Liver (tissue), 9 donors: Measurements from ENCODE around the gene SLC22A3. TPM values are rescaled to one million over a fixed set of nuclear protein-coding genes. Genes with fewer than 3 reads are reported as not detected.

Experiments used
- DNase-seq: peaks from one replicate; pipeline ENCODE4 v3.0.0-alpha.2; 2017; ENCODE audit warnings: low spot score
- H3K27ac ChIP-seq, 2 donors: one replicate each; pipeline ENCODE4 v1.7.0; 2013; ENCODE audit warnings: inconsistent platforms in 2 of 2, low read length in 2 of 2, control low read depth in 1 of 2, low read depth in 1 of 2, mild to moderate bottlenecking in 1 of 2
- H3K27me3 ChIP-seq, 4 donors: one replicate each; pipeline versions ENCODE4 v1.6.1 to v1.7.0; 2013; ENCODE audit warnings: low read length in 3 of 4, inconsistent platforms in 1 of 4, mild to moderate bottlenecking in 1 of 4, moderate library complexity in 1 of 4; ENCODE audit not compliant: control insufficient read depth in 4 of 4, insufficient read depth in 4 of 4
- H3K36me3 ChIP-seq, 4 donors: one replicate each; pipeline versions ENCODE4 v1.6.1 to v1.7.0; 2013; ENCODE audit warnings: low read length in 3 of 4, mild to moderate bottlenecking in 3 of 4, low read depth in 1 of 4, moderate library complexity in 1 of 4; ENCODE audit not compliant: control insufficient read depth in 4 of 4, insufficient read depth in 3 of 4
- H3K4me1 ChIP-seq, 4 donors: one replicate each; pipeline versions ENCODE4 v1.6.1 to v1.7.0; 2013; ENCODE audit warnings: low read length in 3 of 4, mild to moderate bottlenecking in 3 of 4, moderate library complexity in 1 of 4; ENCODE audit not compliant: control insufficient read depth in 4 of 4, insufficient read depth in 4 of 4
- H3K4me3 ChIP-seq, 3 donors: one replicate each; pipeline versions ENCODE4 v1.6.1 to v1.7.0; 2013; ENCODE audit warnings: low read length in 3 of 3, control low read depth in 1 of 3, low read depth in 1 of 3, mild to moderate bottlenecking in 1 of 3
- H3K9ac ChIP-seq, 2 donors: one replicate each; pipeline ENCODE4 v1.7.0; 2013; ENCODE audit warnings: low read length in 2 of 2, mild to moderate bottlenecking in 2 of 2, moderate library complexity in 2 of 2, control low read depth in 1 of 2, low read depth in 1 of 2
- H3K9me3 ChIP-seq, 4 donors: one replicate each; pipeline versions ENCODE4 v1.6.1 to v1.7.0; 2013; ENCODE audit warnings: low read length in 3 of 4; ENCODE audit not compliant: control insufficient read depth in 4 of 4
- CTCF ChIP-seq: fragments of 150-350 bp; IDR thresholded peaks from 2 replicates; pipeline ENCODE4 v1.5.1; 2017; ENCODE audit warnings: improper control_type of control experiment, low read depth, low read length; ENCODE audit not compliant: missing input control
- HNF4G ChIP-seq: IDR thresholded peaks from 2 replicates; pipeline ENCODE4 v1.6.1; 2016; ENCODE audit warnings: antibody characterized with exemption
- JUND ChIP-seq, 2 donors: IDR thresholded peaks; 2 replicates each; pipeline ENCODE4 v1.6.1; 2016; ENCODE audit warnings: antibody characterized with exemption in 2 of 2
- RAD21 ChIP-seq, 2 donors: IDR thresholded peaks; 2 replicates each; pipeline ENCODE4 v1.6.1; 2016; ENCODE audit warnings: antibody characterized with exemption in 2 of 2, mild to moderate bottlenecking in 2 of 2
- REST ChIP-seq: IDR thresholded peaks from 2 replicates; pipeline ENCODE4 v1.6.1; 2016; ENCODE audit warnings: antibody characterized with exemption, mild to moderate bottlenecking
- TAF1 ChIP-seq: conservative IDR thresholded peaks from 2 replicates; pipeline ENCODE4 v1.6.1; 2016; ENCODE audit warnings: antibody characterized with exemption, mild to moderate bottlenecking
- YY1 ChIP-seq: IDR thresholded peaks from 2 replicates; pipeline ENCODE4 v1.6.1; 2016; ENCODE audit warnings: antibody characterized with exemption, mild to moderate bottlenecking
- WGBS: extraction: QIAGEN DNeasy Blood & Tissue Kit; methylation state at CpG from one replicate; pipeline ENCODE4 v1.1.7; 2013; 5-methylcytosine and 5-hydroxymethylcytosine counted together
- polyA plus RNA-seq, 2 donors: library from polyadenylated mRNA; stranded (reverse) in 1 of 2; unstranded in 1 of 2; fragments of 200-250 nt in 1 of 2; fragments of >200 nt in 1 of 2; fragmentation: Nextera tagmentation in 1 of 2; extraction: Ambion mirVana in 1 of 2; gene quantifications; one replicate each; pipeline versions ENCODE4 v1.2.1 to v1.2.3, GENCODE V29; 2013 to 2015
- total RNA-seq, 2 donors: library from RNA; depleted of rRNA; stranded (reverse); fragments of >200 nt; gene quantifications; one replicate each; pipeline ENCODE4 v1.2.3, GENCODE V29; 2014
- donor health status: healthy.
- donor health status: healthy.
- donor health status: healthy.
- donor health status: healthy.
- donor health status: healthy.

SLC22A3 gene
- total and polyA plus RNA-seq, 4 donors: 7.6 to 40.9 (median 19.4) TPM

GRCh38 chr6:160455541-160456213 lies 107.5 kb downstream of the SLC22A3 start:
- H3K9me3 ChIP-seq: no peaks in the 10 kb centered on the region
- peaks cover 0 to 20% (median 11%) of the 10 kb centered on the region in 4 donors for H3K36me3 ChIP-seq
- no peaks in the 10 kb centered on the region for H3K27me3 ChIP-seq
- no peak overlapping the region for H3K4me3 ChIP-seq
- WGBS: 39% methylated on average over 11 of the region's 11 CpGs
- H3K4me1 ChIP-seq: no peaks in the 10 kb centered on the region
- peak; percentile 74 for DNase-seq
- no peak overlapping the region for H3K27ac ChIP-seq
- TF ChIP-seq REST (no peak), CTCF (peak; percentile 95), TAF1 (no peak), JUND (IDR thresholded peaks at IDR 0.05) (no peak), RAD21 (IDR thresholded peaks at IDR 0.05) (peak; percentile 98)
- H3K9ac ChIP-seq: no peak overlapping the region

GRCh38 chr6:160456214-160456546 lies 108.0 kb downstream of the SLC22A3 start:
- TF ChIP-seq YY1: no peak
- TF ChIP-seq RAD21 (IDR thresholded peaks at IDR 0.05): peak in 1 of 2 donors; percentile 46
- Histone ChIP-seq H3K4me3 (no peak overlapping the region), H3K36me3 (peaks cover 0 to 19% (median 9%) of the 10 kb centered on the region in 4 donors), H3K4me1 (no peaks in the 10 kb centered on the region), H3K27ac (no peak overlapping the region), H3K27me3 (no peaks in the 10 kb centered on the region), H3K9me3 (no peaks in the 10 kb centered on the region), H3K9ac (no peak overlapping the region)
- WGBS: 31% methylated on average over 3 of the region's 3 CpGs
- no peak for DNase-seq

- Histone ChIP-seq H3K36me3 (peaks cover 0 to 14% (median 7%) of the 10 kb centered on the region in 4 donors), H3K27me3 (no peaks in the 10 kb centered on the region), H3K4me3 (no peak overlapping the region), H3K9me3 (no peaks in the 10 kb centered on the region), H3K9ac (no peak overlapping the region), H3K4me1 (no peaks in the 10 kb centered on the region), H3K27ac (no peak overlapping the region)
- 64% methylated on average over 4 of the region's 4 CpGs for WGBS
- TF ChIP-seq HNF4G (no peak), RAD21 (IDR thresholded peaks at IDR 0.05) (no peak)
- DNase-seq: no peak
Observed at GRCh38 chr6:160457823-160458222, 109.6 kb downstream of the SLC22A3 start.
